Measurements from ENCODE around the gene WDR93.

- TF ChIP-seq, protein P1, sequence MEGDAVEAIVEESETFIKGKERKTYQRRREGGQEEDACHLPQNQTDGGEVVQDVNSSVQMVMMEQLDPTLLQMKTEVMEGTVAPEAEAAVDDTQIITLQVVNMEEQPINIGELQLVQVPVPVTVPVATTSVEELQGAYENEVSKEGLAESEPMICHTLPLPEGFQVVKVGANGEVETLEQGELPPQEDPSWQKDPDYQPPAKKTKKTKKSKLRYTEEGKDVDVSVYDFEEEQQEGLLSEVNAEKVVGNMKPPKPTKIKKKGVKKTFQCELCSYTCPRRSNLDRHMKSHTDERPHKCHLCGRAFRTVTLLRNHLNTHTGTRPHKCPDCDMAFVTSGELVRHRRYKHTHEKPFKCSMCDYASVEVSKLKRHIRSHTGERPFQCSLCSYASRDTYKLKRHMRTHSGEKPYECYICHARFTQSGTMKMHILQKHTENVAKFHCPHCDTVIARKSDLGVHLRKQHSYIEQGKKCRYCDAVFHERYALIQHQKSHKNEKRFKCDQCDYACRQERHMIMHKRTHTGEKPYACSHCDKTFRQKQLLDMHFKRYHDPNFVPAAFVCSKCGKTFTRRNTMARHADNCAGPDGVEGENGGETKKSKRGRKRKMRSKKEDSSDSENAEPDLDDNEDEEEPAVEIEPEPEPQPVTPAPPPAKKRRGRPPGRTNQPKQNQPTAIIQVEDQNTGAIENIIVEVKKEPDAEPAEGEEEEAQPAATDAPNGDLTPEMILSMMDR (IDR thresholded peaks at IDR 0.05), result no peak
- TF ChIP-seq ZFX (IDR thresholded peaks at IDR 0.05; ENCODE audit: borderline replicate concordance), result no peak
These were observed 4.1 kb upstream of the WDR93 start for GRCh38 chr15:89686522-89686921.
